ENCODE measurements around the gene ZNF607. TPM values are rescaled to one million over a fixed set of nuclear protein-coding genes. Genes with fewer than 3 reads are reported as not detected.

Gene ZNF607
- total and polyA plus RNA-seq, 2 of the 8 experiments (the other 6 are each of a cell fraction or from before 2014, with no cell fraction given), result 6.7 to 15.9 TPM

DNA sequence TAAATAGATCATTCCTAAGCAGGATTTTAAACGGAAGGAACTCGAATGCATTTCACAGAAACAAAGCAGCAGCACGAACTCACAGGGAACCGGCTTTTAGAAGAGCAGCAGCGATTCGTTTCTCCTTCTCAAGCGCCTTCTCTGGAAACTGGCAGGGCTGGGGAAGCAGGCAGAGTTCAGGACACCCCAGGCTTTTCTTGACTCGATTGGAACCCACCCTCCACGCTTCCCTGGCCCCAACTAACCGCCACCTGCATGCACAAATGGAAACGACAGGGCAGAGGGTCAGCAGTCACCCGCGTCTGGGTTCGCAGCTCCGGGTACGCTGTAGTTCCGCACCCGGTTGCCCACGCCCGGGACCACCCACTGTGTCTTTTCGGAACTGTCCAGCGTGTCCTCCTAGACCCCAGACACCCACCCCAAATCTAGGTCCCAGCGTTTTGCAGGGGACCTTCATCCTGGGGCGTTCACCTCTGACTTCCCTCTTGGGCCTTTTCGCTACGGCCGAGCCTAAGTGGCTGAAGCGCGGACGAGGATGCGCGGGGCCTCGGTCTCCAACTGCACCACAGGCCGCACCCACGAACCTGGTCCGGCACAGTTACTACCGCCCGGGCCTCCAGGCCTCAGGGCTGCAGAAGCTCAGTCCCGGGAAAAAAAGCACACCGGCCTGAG lies 64.8 kb downstream of the ZNF607 start:
- FAIRE-seq, result no peak
- H3K23me2 ChIP-seq (ENCODE audit: low read depth, low read length), result peaks cover 12% of the 10 kb centered on the region
- ChIA-PET CTCF (ENCODE audit: partially characterized antibody) (interaction anchor here (0.6 kb wide), 1 partner anchor 112 kb away, joined by 5 read pairs; no protein-coding TSS in a partner anchor), POLR2A (ENCODE audit: partially characterized antibody) (interaction anchor here (0.8 to 1.3 kb wide), 4 partner anchors 9 to 148 kb away, joined by 3 to 9 read pairs (median 5); partner anchors contain the start of genes ZNF540, ZNF571, ZNF573 and ZNF793)
- no peak overlapping the region for H2BK15ac ChIP-seq (ENCODE audit: low read length)
- no peaks in the 10 kb centered on the region for H4K20me1 ChIP-seq (replicated peaks in 1 of 2; ENCODE audit: control insufficient read depth in 1 of 2, insufficient read depth in 2 of 2, low read length in 2 of 2)
- H3K27ac ChIP-seq (ENCODE audit: low read depth, low read length), result no peak overlapping the region
- H3K18ac ChIP-seq (ENCODE audit: extremely low read depth, low read length), result no peak overlapping the region; the same call in 1 of the 2 replicates
- H3K14ac ChIP-seq (ENCODE audit: insufficient read length), result no peak overlapping the region
- H3K4me1 ChIP-seq (replicated peaks in 1 of 4; ENCODE audit: control insufficient read depth in 3 of 4, insufficient read depth in 4 of 4, low read length in 3 of 4), result peaks cover 0 to 2% (median 0%) of the 10 kb centered on the region in 4 experiments; a peak in 2 of 7 replicates
- H3K9ac ChIP-seq (replicated peaks in 1 of 4; ENCODE audit: extremely low read depth in 1 of 4, low read depth in 3 of 4, low read length in 3 of 4), result peak overlapping the region in 3 of 4 experiments; percentile 29 to 62 (median 54); a peak in 5 of 7 replicates
- no peaks in the 10 kb centered on the region for H3K27me3 ChIP-seq (replicated peaks in 1 of 4; ENCODE audit: control insufficient read depth in 3 of 4, extremely low read depth in 1 of 4, insufficient read depth in 3 of 4, low read length in 3 of 4)
- DNase-seq (ENCODE audit: low read depth in 1 of 2, low spot score in 2 of 2), result peak in 1 of 2 experiments; percentile 66
- H2BK120ac ChIP-seq (replicated peaks; ENCODE audit: low read depth, low read length), result no peak overlapping the region
- H3K79me2 ChIP-seq (ENCODE audit: control insufficient read depth in 1 of 2, insufficient read depth in 2 of 2, low read length in 2 of 2), result peaks cover 0 to 14% of the 10 kb centered on the region in 2 experiments; a peak in 2 of 4 replicates
- peak overlapping the region; percentile 85 to 89 for H3K4me2 ChIP-seq (ENCODE audit: insufficient read depth in 1 of 2, low read depth in 2 of 2, low read length in 2 of 2)
- 2% methylated on average over 38 of the region's 40 CpGs; no CpG with 5 or more reads in 1 of the 2 experiments for WGBS, 2 experiments (ENCODE audit: extremely low coverage in 1 of 2, insufficient coverage in 1 of 2, insufficient read length in 1 of 2, insufficient replicate concordance in 2 of 2, low coverage in 1 of 2, low lambda C conversion rate in 2 of 2, missing lambda C conversion rate in 1 of 2)
- peak overlapping the region; percentile 85 for H4K8ac ChIP-seq (ENCODE audit: extremely low read depth, insufficient read depth, low read length)
- no peaks in the 10 kb centered on the region for H3K79me1 ChIP-seq (ENCODE audit: low read depth, low read length)
- no peak overlapping the region for H2BK12ac ChIP-seq (ENCODE audit: low read depth, low read length)
- peak overlapping the region; percentile 54 for H2AFZ ChIP-seq (ENCODE audit: low read length)
- no peak overlapping the region for H4K5ac ChIP-seq (ENCODE audit: insufficient read length, low read depth, low read length)
- no peak overlapping the region for H2AK5ac ChIP-seq (ENCODE audit: low read depth, low read length)
- peak overlapping the region; percentile 44 for H3K4ac ChIP-seq (replicated peaks; ENCODE audit: insufficient read length, low read depth, low read length)
- no peaks in the 10 kb centered on the region for H3K9me3 ChIP-seq (ENCODE audit: insufficient read depth in 2 of 2, low read depth in 1 of 2, low read length in 1 of 2)
- H2BK5ac ChIP-seq (ENCODE audit: low read depth, low read length), result no peak overlapping the region
- no peak overlapping the region for H4K91ac ChIP-seq (replicated peaks; ENCODE audit: insufficient read length, low read length)
- TF ChIP-seq POLR2A (IDR thresholded peaks at IDR 0.05; ENCODE audit: control extremely low read depth in 1 of 2, low read depth in 2 of 2, low read length in 2 of 2) (peak in 1 of 2 experiments; percentile 27; a peak in 1 of 3 replicates), KDM5A (IDR thresholded peaks at IDR 0.05; ENCODE audit: low read length) (no peak), CREB1 (IDR thresholded peaks at IDR 0.05) (no peak), RAD21 (IDR thresholded peaks at IDR 0.05 in 1 of 2, conservative IDR thresholded peaks at IDR 0.05 in 1 of 2; ENCODE audit: low read depth in 2 of 2, low read length in 2 of 2) (no peak), HDAC2 (IDR thresholded peaks at IDR 0.05; ENCODE audit: borderline replicate concordance in 1 of 2, low read depth in 2 of 2, low read length in 2 of 2) (0 out of 4 replicates have a peak, but pooled peaks of 1 of the 2 experiments have one; percentile 38), SIN3A (conservative IDR thresholded peaks at IDR 0.05 in 1 of 2, IDR thresholded peaks at IDR 0.05 in 1 of 2; ENCODE audit: low read depth in 1 of 2, low read length in 2 of 2) (0 out of 4 replicates have a peak, but pooled peaks of 1 of the 2 experiments have one; percentile 55), KDM4A (IDR thresholded peaks at IDR 0.05; ENCODE audit: low read depth, low read length, severe bottlenecking) (peak; percentile 85), ASH2L (IDR thresholded peaks at IDR 0.05; ENCODE audit: low read length) (peak; percentile 42), BACH1 (IDR thresholded peaks at IDR 0.05; ENCODE audit: low read length) (peak; percentile 5; the same call in 1 of the 2 replicates)
- H2BK20ac ChIP-seq (ENCODE audit: low read length), result no peak overlapping the region
- peak overlapping the region; percentile 19 for H3K56ac ChIP-seq (replicated peaks; ENCODE audit: insufficient read length, low read depth, low read length)
- H3K23ac ChIP-seq (ENCODE audit: insufficient read length), result no peak overlapping the region
- H3K4me3 ChIP-seq (ENCODE audit: extremely low read depth in 1 of 4, insufficient read depth in 2 of 4, low read depth in 3 of 4, low read length in 4 of 4), result peak overlapping the region; percentile 58 to 90 (median 75)
- H3K36me3 ChIP-seq (ENCODE audit: control insufficient read depth in 2 of 4, insufficient read depth in 4 of 4, low read length in 3 of 4), result no peaks in the 10 kb centered on the region
